ENCODE measurements around the gene KLK14.

KLK14 gene

DNA sequence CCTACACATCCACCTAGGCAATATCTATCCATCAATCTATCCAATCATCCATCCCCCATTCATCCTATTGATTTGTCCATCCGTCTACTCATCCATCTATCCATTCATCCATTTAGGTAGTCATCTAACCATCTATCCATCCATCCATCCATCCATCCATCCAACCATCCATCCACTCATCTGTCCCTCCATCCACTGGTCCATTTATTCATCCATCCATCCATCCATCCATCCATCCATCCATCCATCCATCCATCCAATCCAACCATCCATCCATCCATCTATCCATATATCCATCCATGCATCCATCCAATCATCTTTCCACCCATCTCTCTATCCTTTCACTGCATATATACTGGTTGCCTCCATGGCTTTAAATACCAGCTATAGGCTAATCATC lies 21.7 kb downstream of the KLK14 start:
- no peak overlapping the region for H3K4me3 ChIP-seq (ENCODE audit: low read depth, low read length)
- H3K27me3 ChIP-seq: peaks cover 19% of the 10 kb centered on the region
- no peaks in the 10 kb centered on the region for H3K36me3 ChIP-seq
- no peak for TF ChIP-seq CTCF (IDR thresholded peaks at IDR 0.05; ENCODE audit: low read depth, low read length)
- H3K4me1 ChIP-seq: no peaks in the 10 kb centered on the region
- no peak for DNase-seq
- no peaks in the 10 kb centered on the region for H3K9me3 ChIP-seq

DNA sequence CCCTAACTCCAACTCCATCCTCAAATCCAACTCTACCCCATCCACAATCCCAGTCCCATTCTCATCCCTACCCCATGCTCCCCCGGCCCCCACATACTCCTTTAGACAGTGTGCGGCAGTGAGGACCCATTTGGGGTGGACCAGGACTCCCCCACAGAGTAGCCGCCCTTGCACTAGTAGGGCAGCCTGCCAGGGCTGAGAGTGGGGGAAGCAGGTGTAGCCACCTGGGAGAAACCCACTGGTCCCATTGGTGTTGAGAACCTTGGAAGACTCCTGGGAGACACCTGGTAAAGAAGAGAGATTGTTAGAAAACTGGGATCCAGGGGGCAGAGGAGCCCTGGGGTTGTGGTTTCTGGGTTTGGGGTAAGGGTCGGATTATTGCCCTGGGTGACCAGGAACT lies 22.4 kb downstream of the KLK14 start:
- no peak overlapping the region for H3K4me3 ChIP-seq (ENCODE audit: low read depth, low read length)
- no peaks in the 10 kb centered on the region for H3K4me1 ChIP-seq
- no peak for TF ChIP-seq CTCF (IDR thresholded peaks at IDR 0.05; ENCODE audit: low read depth, low read length)
- no peaks in the 10 kb centered on the region for H3K36me3 ChIP-seq
- no peak for DNase-seq
- H3K9me3 ChIP-seq: no peaks in the 10 kb centered on the region
- peaks cover 17% of the 10 kb centered on the region for H3K27me3 ChIP-seq

GRCh38 chr19:51059715-51060114 lies 23.0 kb downstream of the KLK14 start:
- no peaks in the 10 kb centered on the region for H3K9me3 ChIP-seq
- no peak for DNase-seq
- TF ChIP-seq CTCF (IDR thresholded peaks at IDR 0.05; ENCODE audit: low read depth, low read length): no peak
- no peaks in the 10 kb centered on the region for H3K36me3 ChIP-seq
- peaks cover 21% of the 10 kb centered on the region for H3K27me3 ChIP-seq
- no peaks in the 10 kb centered on the region for H3K4me1 ChIP-seq
- no peak overlapping the region for H3K4me3 ChIP-seq (ENCODE audit: low read depth, low read length)

GRCh38 chr19:51055866-51056265 lies 26.8 kb downstream of the KLK14 start:
- no peak for DNase-seq
- peaks cover 38% of the 10 kb centered on the region for H3K27me3 ChIP-seq
- no peaks in the 10 kb centered on the region for H3K9me3 ChIP-seq
- H3K36me3 ChIP-seq: no peaks in the 10 kb centered on the region
- TF ChIP-seq CTCF (IDR thresholded peaks at IDR 0.05; ENCODE audit: low read depth, low read length): no peak
- H3K4me1 ChIP-seq: no peaks in the 10 kb centered on the region
- no peak overlapping the region for H3K4me3 ChIP-seq (ENCODE audit: low read depth, low read length)

DNA sequence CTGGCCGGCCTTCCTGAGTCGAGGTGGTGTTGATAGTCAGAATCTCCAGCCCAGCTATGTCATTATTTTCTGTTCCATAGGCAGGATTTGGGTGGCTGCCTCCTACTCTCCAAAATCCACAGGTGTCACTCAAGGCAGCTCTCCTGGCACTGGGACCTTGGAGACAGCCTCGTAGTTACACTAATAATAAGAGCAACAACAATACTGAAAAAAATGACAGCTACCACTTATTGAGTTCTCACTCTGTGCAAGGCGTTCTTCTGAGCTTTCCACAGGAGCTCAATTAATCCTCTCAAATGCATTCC lies 35.7 kb downstream of the KLK14 start:
- H3K4me3 ChIP-seq (ENCODE audit: low read depth, low read length): no peak overlapping the region
- no peaks in the 10 kb centered on the region for H3K9me3 ChIP-seq
- H3K27me3 ChIP-seq: peaks cover under 1% of the 10 kb centered on the region; the same call in 1 of the 2 replicates
- H3K4me1 ChIP-seq: no peaks in the 10 kb centered on the region
- no peak for DNase-seq
- no peaks in the 10 kb centered on the region for H3K36me3 ChIP-seq
- no peak for TF ChIP-seq CTCF (IDR thresholded peaks at IDR 0.05; ENCODE audit: low read depth, low read length)

DNA sequence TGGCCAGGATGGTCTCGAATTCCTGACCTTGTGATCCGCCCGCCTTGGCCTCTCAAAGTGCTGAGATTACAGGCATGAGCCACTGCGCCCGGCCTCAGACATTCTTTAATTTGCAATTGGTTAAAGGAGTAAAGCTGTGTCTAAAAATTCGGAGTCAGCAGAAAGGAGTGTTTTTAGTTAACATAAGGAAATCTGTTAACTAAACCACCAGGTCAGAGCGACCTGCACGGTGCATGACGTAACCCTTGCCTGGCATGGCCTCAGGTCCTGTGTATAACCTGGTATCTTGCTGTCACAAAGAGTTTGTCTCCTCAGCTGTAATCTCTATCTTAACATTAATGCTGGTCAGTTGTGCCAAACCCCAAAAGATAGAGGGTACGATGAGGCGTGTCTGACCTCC lies 38.4 kb downstream of the KLK14 start:
- H3K4me3 ChIP-seq (ENCODE audit: low read depth, low read length): no peak overlapping the region
- TF ChIP-seq CTCF (IDR thresholded peaks at IDR 0.05; ENCODE audit: low read depth, low read length): no peak
- no peaks in the 10 kb centered on the region for H3K9me3 ChIP-seq
- no peaks in the 10 kb centered on the region for H3K4me1 ChIP-seq
- no peak for DNase-seq
- no peaks in the 10 kb centered on the region for H3K36me3 ChIP-seq
- no peaks in the 10 kb centered on the region for H3K27me3 ChIP-seq

Data from BE2C (cell line).